ENCODE measurements around the gene SPRR2F. TPM values are rescaled to one million over a fixed set of nuclear protein-coding genes. Genes with fewer than 3 reads are reported as not detected.

The SPRR2F gene
- total RNA-seq, 4 donors from 2014 or later, result not detected

DNA sequence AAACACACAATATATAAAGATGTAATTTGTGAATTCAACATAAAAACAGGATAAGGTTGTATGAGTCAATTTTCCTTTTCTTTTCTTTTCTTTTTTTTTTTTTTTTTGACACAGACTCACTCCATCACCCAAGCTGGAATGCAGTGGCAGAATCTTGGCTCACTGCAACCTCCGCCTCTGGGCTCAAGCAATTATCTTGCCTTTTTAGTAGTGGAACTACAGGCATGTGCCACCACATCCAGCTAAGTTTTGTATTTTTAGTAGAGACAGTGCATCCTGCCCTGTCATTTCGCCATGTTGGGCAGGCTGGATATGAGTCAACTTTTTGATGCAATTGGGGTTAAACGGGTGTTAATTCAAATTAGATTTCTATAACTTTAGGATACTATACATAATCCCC, 31.6 kb downstream of the SPRR2F start:
- H3K4me3 ChIP-seq, result no peak overlapping the region
- intact Hi-C loops (cut with DNase I), result no loop called here
- no peak for DNase-seq (ENCODE audit: extremely low spot score)
- peaks cover 0 to 6% (median 0%) of the 10 kb centered on the region in 4 donors for H3K9me3 ChIP-seq
- no peak overlapping the region for H3K27ac ChIP-seq (replicated peaks in 1 of 4)
- no peaks in the 10 kb centered on the region for H3K27me3 ChIP-seq
- H3K36me3 ChIP-seq, result no peaks in the 10 kb centered on the region
- TF ChIP-seq, protein P1, sequence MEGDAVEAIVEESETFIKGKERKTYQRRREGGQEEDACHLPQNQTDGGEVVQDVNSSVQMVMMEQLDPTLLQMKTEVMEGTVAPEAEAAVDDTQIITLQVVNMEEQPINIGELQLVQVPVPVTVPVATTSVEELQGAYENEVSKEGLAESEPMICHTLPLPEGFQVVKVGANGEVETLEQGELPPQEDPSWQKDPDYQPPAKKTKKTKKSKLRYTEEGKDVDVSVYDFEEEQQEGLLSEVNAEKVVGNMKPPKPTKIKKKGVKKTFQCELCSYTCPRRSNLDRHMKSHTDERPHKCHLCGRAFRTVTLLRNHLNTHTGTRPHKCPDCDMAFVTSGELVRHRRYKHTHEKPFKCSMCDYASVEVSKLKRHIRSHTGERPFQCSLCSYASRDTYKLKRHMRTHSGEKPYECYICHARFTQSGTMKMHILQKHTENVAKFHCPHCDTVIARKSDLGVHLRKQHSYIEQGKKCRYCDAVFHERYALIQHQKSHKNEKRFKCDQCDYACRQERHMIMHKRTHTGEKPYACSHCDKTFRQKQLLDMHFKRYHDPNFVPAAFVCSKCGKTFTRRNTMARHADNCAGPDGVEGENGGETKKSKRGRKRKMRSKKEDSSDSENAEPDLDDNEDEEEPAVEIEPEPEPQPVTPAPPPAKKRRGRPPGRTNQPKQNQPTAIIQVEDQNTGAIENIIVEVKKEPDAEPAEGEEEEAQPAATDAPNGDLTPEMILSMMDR (IDR thresholded peaks at IDR 0.05), result no peak
- TF ChIP-seq EP300 (IDR thresholded peaks at IDR 0.05) (no peak), POLR2AphosphoS5 (IDR thresholded peaks at IDR 0.05) (no peak), POLR2A (IDR thresholded peaks at IDR 0.05; ENCODE audit: low read depth) (no peak)
- 86% methylated on average over 3 of the region's 3 CpGs for WGBS
- H3K4me1 ChIP-seq, result no peaks in the 10 kb centered on the region

DNA sequence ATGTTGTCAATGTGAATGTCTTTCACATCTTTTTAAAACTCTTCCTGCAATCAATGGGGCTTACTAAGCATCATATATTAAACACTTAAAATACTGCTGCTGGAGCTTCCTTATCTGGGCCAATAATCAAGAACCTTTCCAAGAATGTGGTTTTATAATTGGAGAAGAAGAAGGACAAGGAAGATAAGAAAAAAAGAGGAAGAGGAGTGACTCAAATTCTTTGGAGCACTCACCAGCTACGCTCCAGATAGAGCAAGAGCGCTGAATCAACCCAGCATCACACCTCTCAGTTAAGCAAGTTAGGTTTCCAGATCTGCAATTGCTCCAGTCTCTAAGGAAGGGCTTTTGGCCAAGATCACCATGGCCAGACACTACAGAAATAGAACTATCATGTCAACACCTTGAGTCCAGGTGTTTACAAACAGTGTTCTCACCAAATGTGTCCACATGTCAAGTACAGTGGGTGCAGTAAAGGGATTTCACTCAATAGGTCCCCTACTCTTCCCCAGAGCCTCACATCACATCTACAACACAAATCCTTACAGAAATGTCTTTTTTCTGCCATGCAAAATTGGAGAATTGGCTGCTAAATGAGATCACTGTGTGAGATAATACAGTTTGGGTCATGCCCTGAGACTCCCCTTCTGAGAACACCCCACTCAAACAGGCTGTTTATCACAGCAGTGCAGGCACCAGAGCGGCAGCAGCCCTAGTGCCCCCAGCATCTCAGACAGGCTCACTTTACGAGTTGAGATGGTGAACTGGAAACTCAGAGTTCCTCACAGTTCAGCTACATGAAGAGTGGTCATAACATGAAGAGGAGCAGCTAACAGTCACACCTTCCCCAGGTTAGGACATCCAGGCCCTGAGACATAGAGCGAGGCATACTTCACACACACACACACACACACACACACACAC, 40.2 kb downstream of the SPRR2F start:
- H3K27me3 ChIP-seq, result no peaks in the 10 kb centered on the region
- TF ChIP-seq, protein P1 (IDR thresholded peaks at IDR 0.05), result no peak
- no peak for TF ChIP-seq POLR2AphosphoS5 (IDR thresholded peaks at IDR 0.05)
- no peak for TF ChIP-seq POLR2A (IDR thresholded peaks at IDR 0.05; ENCODE audit: low read depth)
- no peak for TF ChIP-seq EP300 (IDR thresholded peaks at IDR 0.05)
- H3K4me1 ChIP-seq, result no peaks in the 10 kb centered on the region
- no peaks in the 10 kb centered on the region for H3K9me3 ChIP-seq
- WGBS, result 80% methylated on average over 5 of the region's 5 CpGs
- H3K4me3 ChIP-seq, result no peak overlapping the region
- intact Hi-C loops (cut with DNase I), result no loop called here
- H3K36me3 ChIP-seq, result no peaks in the 10 kb centered on the region
- DNase-seq (ENCODE audit: extremely low spot score), result no peak
- H3K27ac ChIP-seq (replicated peaks in 1 of 4), result no peak overlapping the region

DNA sequence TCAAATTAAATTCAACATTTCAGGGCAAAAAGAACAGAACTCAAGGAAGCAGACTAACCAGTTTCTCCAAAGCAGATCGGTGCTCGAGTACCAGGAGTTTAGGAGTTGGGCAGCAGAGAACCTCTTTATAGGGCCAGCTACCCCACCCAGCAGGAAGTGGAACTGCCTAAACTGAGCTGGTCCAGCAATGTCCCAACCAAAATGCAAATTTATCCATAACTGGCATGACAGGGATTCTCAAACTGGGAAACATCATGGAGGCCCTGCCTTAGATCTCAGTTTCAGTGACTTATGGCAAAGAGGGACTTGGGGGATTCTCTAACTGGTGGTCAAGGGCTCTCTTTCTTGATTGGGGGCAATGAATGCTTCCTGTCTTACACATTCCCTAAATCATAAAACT, 41.8 kb downstream of the SPRR2F start, which contains the start of gene SPRR2B:
Gene SPRR2B, minus strand, starts transcription at position 101 of the 400 bp plus-strand sequence. CDS start 772 bp downstream, outside the sequence.
- no peaks in the 10 kb centered on the region for H3K9me3 ChIP-seq
- 96% methylated on average over 2 of the region's 2 CpGs for WGBS

DNA sequence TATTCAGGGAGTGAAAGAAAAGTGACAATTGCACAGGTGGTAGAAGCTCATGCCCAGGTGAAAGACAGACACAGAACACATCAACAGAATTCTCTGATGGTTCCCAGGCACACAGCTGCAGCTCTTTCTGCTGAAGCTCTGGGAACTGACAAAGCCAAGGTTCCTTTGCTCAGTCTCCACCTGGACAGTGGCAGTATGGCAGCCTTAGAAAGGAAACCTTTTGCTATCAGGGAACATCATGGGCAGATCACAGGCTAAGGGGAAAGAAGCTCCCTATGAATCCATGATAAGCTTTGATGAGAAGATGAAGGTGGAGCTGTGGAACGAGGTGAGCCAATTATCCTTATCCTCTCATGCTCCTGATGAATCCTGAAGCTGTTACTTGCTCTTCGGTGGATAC, 43.1 kb downstream of the SPRR2F start:
- WGBS, result 56% methylated on average over 2 of the region's 2 CpGs
- Histone ChIP-seq H3K27ac (replicated peaks in 1 of 4) (no peak overlapping the region), H3K4me3 (no peak overlapping the region), H3K27me3 (no peaks in the 10 kb centered on the region), H3K4me1 (no peaks in the 10 kb centered on the region), H3K36me3 (no peaks in the 10 kb centered on the region), H3K9me3 (no peaks in the 10 kb centered on the region)
- TF ChIP-seq POLR2A (IDR thresholded peaks at IDR 0.05; ENCODE audit: low read depth) (no peak), POLR2AphosphoS5 (IDR thresholded peaks at IDR 0.05) (no peak), EP300 (IDR thresholded peaks at IDR 0.05) (no peak)
- TF ChIP-seq, protein P1 (IDR thresholded peaks at IDR 0.05), result no peak
- intact Hi-C loops (cut with DNase I), result no loop called here
- no peak for DNase-seq (ENCODE audit: extremely low spot score)

More for the DNA sequence above, 41.8 kb downstream of the SPRR2F start, which contains the start of gene SPRR2B:
- no peak within 1 kb of the TSS for H3K27ac ChIP-seq (replicated peaks in 1 of 4)
- no peaks in the 10 kb centered on the region for H3K27me3 ChIP-seq
- DNase-seq (ENCODE audit: extremely low spot score), result no peak
- H3K4me3 ChIP-seq, result no peak within 1 kb of the TSS
- intact Hi-C loops (cut with DNase I), result no loop called here
- no peaks in the 10 kb centered on the region for H3K4me1 ChIP-seq
- no peaks in the 10 kb centered on the region for H3K36me3 ChIP-seq
- TF ChIP-seq EP300 (IDR thresholded peaks at IDR 0.05), result no peak

Small RNA genes within 50 kb of the gene (small RNA-seq; reads per million reads assigned to genes)
- 0 reads per million in 3 donors for gene SPRR2C

Other genes with a start within 250 kb of the SPRR2F start
- gene SMCP, start 235.2 kb downstream of the SPRR2F start, total RNA-seq, result not detected
- gene IVL, start 205.0 kb downstream of the SPRR2F start, total RNA-seq, result not detected
- not detected for gene SPRR5, start 166.3 kb downstream of the SPRR2F start, total RNA-seq
- not detected for gene SPRR4, start 142.9 kb downstream of the SPRR2F start, total RNA-seq
- not detected for gene SPRR1A, start 129.4 kb downstream of the SPRR2F start, total RNA-seq
- 1 to 10 TPM in 2 of 4 donors, not detected in 2; 1.6 to 5.0 TPM for gene SPRR3, start 111.8 kb downstream of the SPRR2F start, total RNA-seq
- gene SPRR1B, start 82.3 kb downstream of the SPRR2F start, total RNA-seq, result not detected
- 1 to 10 TPM in 1 of 4 donors, under 1 TPM in 1, not detected in 2; 0.57 to 1.7 TPM for gene SPRR2D, start 72.4 kb downstream of the SPRR2F start, total RNA-seq
- 1 to 10 TPM in 1 of 4 donors, not detected in 3; 2.5 TPM for gene SPRR2A, start 56.0 kb downstream of the SPRR2F start, total RNA-seq
- not detected for gene SPRR2B, start 41.9 kb downstream of the SPRR2F start, total RNA-seq
- gene SPRR2E, start 19.0 kb downstream of the SPRR2F start, total RNA-seq, result not detected
- not detected for gene SPRR2G, start 37.4 kb upstream of the SPRR2F start, total RNA-seq
- gene LELP1, start 89.9 kb upstream of the SPRR2F start, total RNA-seq, result not detected
- gene PRR9, start 104.1 kb upstream of the SPRR2F start, total RNA-seq, result 1 to 10 TPM in 1 of 4 donors, not detected in 3; 1.2 TPM
- gene LORICRIN, start 146.2 kb upstream of the SPRR2F start, total RNA-seq, result not detected
- gene PGLYRP3, start 199.4 kb upstream of the SPRR2F start, total RNA-seq, result not detected
- gene PGLYRP4, start 235.3 kb upstream of the SPRR2F start, total RNA-seq, result not detected
- 100 to 1,000 TPM in 2 of 4 donors, 10 to 100 TPM in 2; 61.2 to 845 (median 119) TPM for gene S100A9, start 244.3 kb upstream of the SPRR2F start, total RNA-seq